Activated T-cell treated with anti-CD3 and anti-CD28 coated beads, Interleukin-2, amount 50 U/mL, for 72 hours (primary cell): ENCODE data around the gene ROR1. TPM values are rescaled to one million over a fixed set of nuclear protein-coding genes. Genes with fewer than 3 reads are reported as not detected.

Experiments used
- ATAC-seq, 2 donors: fragments of 150-1000 bp; cut with Tn5 transposase; replicated peaks in 1 of 2; 2 replicates each; pipeline ENCODE4 v1.10.0; 2021; ENCODE audit warnings: moderate library complexity in 2 of 2, mild to moderate bottlenecking in 1 of 2
- DNase-seq, 2 donors: peaks; one replicate each; pipeline ENCODE4 v3.0.0; 2021 to 2022; ENCODE audit warnings: mixed read lengths in 1 of 2
- H3K27ac Mint-ChIP-seq: one replicate; pipeline ENCODE4 v1.8.0; 2022; ENCODE audit warnings: mild to moderate bottlenecking, moderate library complexity, mixed read lengths
- H3K27me3 Mint-ChIP-seq: one replicate; pipeline ENCODE4 v1.8.0; 2022; ENCODE audit warnings: low read depth, mixed read lengths
- H3K36me3 Mint-ChIP-seq, 2 donors: one replicate each; pipeline ENCODE4 v1.8.0; 2022; ENCODE audit warnings: mixed read lengths in 2 of 2, mild to moderate bottlenecking in 1 of 2; ENCODE audit not compliant: insufficient read depth in 2 of 2
- H3K4me1 Mint-ChIP-seq: one replicate; pipeline ENCODE4 v1.8.0; 2022; ENCODE audit warnings: low read depth, mixed read lengths
- H3K4me3 Mint-ChIP-seq, 2 donors: one replicate each; pipeline ENCODE4 v1.8.0; 2022; ENCODE audit warnings: mild to moderate bottlenecking in 2 of 2, mixed read lengths in 2 of 2, moderate library complexity in 2 of 2
- H3K9me3 Mint-ChIP-seq, 2 donors: one replicate each; pipeline ENCODE4 v1.8.0; 2022; ENCODE audit warnings: mixed read lengths in 2 of 2
- total RNA-seq, 2 donors: library from RNA; stranded (reverse); gene quantifications; one replicate each; pipeline ENCODE4 v1.2.3, GENCODE V29; 2022

The ROR1 gene
- total RNA-seq, 2 donors from 2014 or later: 0.19 TPM; not detected in 1

GRCh38 chr1:63946866-63947491 is 173.2 kb downstream of the ROR1 start:
- H3K27ac Mint-ChIP-seq: no peak overlapping the region
- no peak for DNase-seq
- H3K4me1 Mint-ChIP-seq: no peaks in the 10 kb centered on the region
- H3K27me3 Mint-ChIP-seq: peaks cover 8% of the 10 kb centered on the region
- ATAC-seq: no peak
- no peaks in the 10 kb centered on the region for H3K36me3 Mint-ChIP-seq
- no peak overlapping the region for H3K4me3 Mint-ChIP-seq
- no peaks in the 10 kb centered on the region for H3K9me3 Mint-ChIP-seq

GRCh38 chr1:63947904-63948303 is 174.1 kb downstream of the ROR1 start:
- Mint-ChIP-seq H3K9me3 (no peaks in the 10 kb centered on the region), H3K4me3 (no peak overlapping the region), H3K27me3 (no peaks in the 10 kb centered on the region), H3K27ac (no peak overlapping the region), H3K4me1 (no peaks in the 10 kb centered on the region), H3K36me3 (no peaks in the 10 kb centered on the region)
- ATAC-seq (no peak), DNase-seq (no peak)

DNA sequence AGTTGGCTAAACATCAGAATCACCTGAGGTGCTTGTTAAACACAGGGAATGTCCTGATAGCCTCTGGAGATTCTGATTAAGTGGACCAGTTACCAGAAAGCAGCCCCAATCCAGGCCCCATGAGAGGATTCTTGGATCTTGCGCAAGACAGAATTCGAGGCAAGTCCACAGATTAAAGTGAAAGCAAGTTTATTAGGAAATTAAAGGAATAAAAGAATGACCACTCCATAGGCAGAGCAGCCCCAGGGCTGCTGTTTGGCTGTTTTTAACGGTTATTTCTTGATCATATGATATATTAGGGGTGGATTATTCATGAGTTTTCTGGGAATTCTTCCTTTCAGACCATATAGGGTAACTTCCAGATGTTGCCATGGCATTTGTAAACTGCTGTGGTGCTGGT is 176.2 kb downstream of the ROR1 start:
- ATAC-seq: no peak
- DNase-seq: no peak
- no peak overlapping the region for H3K4me3 Mint-ChIP-seq
- H3K27ac Mint-ChIP-seq: no peak overlapping the region
- H3K4me1 Mint-ChIP-seq: no peaks in the 10 kb centered on the region
- H3K36me3 Mint-ChIP-seq: peaks cover 0 to 4% of the 10 kb centered on the region in 2 donors
- H3K9me3 Mint-ChIP-seq: peaks cover 2 to 7% of the 10 kb centered on the region in 2 donors
- no peaks in the 10 kb centered on the region for H3K27me3 Mint-ChIP-seq

DNA sequence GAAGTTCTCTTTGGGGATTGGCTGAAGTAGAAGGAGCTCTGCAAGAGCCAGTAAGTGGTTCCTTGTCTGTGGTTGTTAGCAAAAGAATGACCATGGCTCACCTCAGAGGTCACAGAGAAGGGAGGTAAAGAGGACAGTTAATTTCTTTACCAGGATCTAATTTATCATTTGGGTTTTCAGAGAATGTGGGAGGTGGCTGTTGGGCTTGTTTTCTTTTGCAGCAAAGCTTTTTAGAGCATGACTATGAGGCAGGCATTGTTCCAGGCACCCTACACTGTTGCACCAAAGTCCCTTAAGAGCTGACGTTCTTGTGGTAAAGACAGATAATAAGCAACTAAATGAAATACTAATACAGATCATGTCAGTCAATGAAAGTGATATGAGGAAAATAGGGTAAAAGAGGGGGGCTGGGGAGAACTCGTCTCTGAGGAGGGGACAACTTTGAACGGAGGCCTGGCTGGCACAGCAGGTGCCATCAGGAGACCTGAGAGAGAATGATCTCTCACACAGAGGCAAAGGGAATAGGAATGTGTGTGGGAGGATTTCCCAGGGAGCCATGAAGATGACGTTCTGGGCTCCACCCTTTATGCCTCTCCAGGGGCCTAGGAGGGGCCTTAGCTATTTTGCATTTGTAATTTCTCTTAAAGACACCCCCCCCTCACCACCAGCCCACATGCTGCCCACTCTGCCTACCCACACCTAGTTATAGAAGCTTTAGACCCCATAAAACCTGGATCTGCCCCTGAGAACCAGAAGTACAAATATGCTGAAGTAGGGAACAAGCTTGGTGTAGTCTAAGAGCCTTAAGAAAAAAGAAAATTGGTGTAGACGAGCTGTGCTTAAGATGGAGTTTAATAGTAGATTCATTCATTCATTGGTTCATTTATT is 177.5 kb downstream of the ROR1 start:
- peaks cover 0 to 4% of the 10 kb centered on the region in 2 donors for H3K36me3 Mint-ChIP-seq
- H3K27me3 Mint-ChIP-seq: peaks cover 8% of the 10 kb centered on the region
- no peaks in the 10 kb centered on the region for H3K4me1 Mint-ChIP-seq
- no peak overlapping the region for H3K4me3 Mint-ChIP-seq
- H3K27ac Mint-ChIP-seq: no peak overlapping the region
- DNase-seq (no peak), ATAC-seq (no peak)
- peaks cover 2 to 7% of the 10 kb centered on the region in 2 donors for H3K9me3 Mint-ChIP-seq

DNA sequence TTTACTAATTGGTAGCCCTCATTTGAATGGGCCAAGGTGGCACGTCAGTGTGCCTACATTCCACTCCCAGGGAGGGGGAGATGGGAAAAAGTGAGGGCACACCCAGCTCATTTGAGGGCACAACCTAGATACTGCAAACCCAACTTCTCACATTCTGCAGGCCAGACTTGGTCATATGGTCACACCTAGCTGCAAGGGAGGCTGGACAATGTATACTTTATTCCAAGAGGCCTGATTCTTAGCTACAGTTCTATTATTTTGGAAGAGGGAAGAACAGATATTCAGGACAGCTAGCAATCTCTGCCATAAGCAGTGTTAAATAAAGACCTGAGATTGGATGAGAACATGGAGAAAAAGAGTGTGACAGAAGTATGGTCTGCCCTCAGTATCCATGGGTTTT is 180.4 kb downstream of the ROR1 start:
- Mint-ChIP-seq H3K9me3 (peaks cover 7 to 11% of the 10 kb centered on the region in 2 donors), H3K4me3 (no peak overlapping the region), H3K27me3 (peaks cover 8% of the 10 kb centered on the region), H3K36me3 (peaks cover 0 to 4% of the 10 kb centered on the region in 2 donors), H3K4me1 (no peaks in the 10 kb centered on the region), H3K27ac (no peak overlapping the region)
- DNase-seq (no peak), ATAC-seq (no peak)

- peaks cover 10 to 11% of the 10 kb centered on the region in 2 donors for H3K9me3 Mint-ChIP-seq
These were observed 181.7 kb downstream of the ROR1 start for GRCh38 chr1:63955370-63956145.

DNA sequence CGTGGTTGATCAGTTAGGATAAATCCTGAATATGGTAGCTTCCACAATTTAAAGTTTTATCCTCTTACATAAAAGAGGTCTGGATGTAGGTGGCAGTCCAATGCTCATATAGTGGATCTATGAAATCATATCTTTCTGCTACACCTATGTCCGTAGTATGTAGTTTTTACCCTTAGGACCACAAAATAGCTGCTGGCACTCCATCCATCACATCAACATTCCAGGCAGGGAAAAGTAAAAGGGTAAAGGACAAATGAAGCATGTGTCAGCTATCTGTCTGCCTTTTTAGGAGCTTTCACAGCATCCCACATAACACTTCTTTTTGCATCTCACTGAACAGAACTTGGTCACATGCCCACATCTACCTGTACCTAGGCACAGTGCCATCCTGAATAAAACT is 184.7 kb downstream of the ROR1 start:
- H3K27me3 Mint-ChIP-seq: peaks cover 18% of the 10 kb centered on the region
- no peaks in the 10 kb centered on the region for H3K4me1 Mint-ChIP-seq
- DNase-seq (no peak), ATAC-seq (no peak)
- peaks cover 9 to 10% of the 10 kb centered on the region in 2 donors for H3K9me3 Mint-ChIP-seq
- no peak overlapping the region for H3K4me3 Mint-ChIP-seq
- no peak overlapping the region for H3K27ac Mint-ChIP-seq
- peaks cover 3% of the 10 kb centered on the region in 2 donors for H3K36me3 Mint-ChIP-seq

More at GRCh38 chr1:63955370-63956145, 181.7 kb downstream of the ROR1 start:
- H3K4me3 Mint-ChIP-seq: no peak overlapping the region
- no peaks in the 10 kb centered on the region for H3K4me1 Mint-ChIP-seq
- H3K27me3 Mint-ChIP-seq: peaks cover 13% of the 10 kb centered on the region
- ATAC-seq: no peak
- peaks cover 3 to 4% of the 10 kb centered on the region in 2 donors for H3K36me3 Mint-ChIP-seq
- no peak overlapping the region for H3K27ac Mint-ChIP-seq
- no peak for DNase-seq

GRCh38 chr1:63960326-63960725 is 186.5 kb downstream of the ROR1 start:
- DNase-seq (no peak), ATAC-seq (no peak)
- H3K27ac Mint-ChIP-seq: peak overlapping the region; percentile 34
- no peaks in the 10 kb centered on the region for H3K4me1 Mint-ChIP-seq
- H3K27me3 Mint-ChIP-seq: peaks cover 18% of the 10 kb centered on the region
- peaks cover 0 to 3% of the 10 kb centered on the region in 2 donors for H3K36me3 Mint-ChIP-seq
- H3K9me3 Mint-ChIP-seq: peaks cover 3 to 8% of the 10 kb centered on the region in 2 donors
- no peak overlapping the region for H3K4me3 Mint-ChIP-seq

DNA sequence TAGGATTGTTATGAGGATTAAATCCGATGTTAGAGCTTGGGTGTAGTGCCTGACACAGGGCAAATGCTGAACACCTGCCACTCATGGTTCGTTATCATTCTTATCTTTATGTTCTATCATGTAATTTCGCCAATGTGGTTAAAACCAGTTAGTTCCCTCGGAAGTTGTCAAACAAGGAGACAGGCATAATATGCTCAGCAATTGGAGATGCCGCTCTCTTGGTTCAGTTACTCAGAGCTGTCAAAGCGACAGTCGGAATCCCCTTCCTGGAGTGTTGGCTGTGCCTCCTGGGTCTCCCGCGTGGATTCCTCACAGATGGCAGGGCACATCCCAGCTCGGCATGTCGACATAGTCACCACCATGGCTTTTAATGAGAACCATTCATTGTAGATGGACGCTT is 192.2 kb downstream of the ROR1 start:
- no peak for DNase-seq
- Mint-ChIP-seq H3K36me3 (no peaks in the 10 kb centered on the region), H3K4me3 (no peak overlapping the region), H3K27ac (no peak overlapping the region), H3K27me3 (peaks cover 25% of the 10 kb centered on the region), H3K4me1 (peaks cover 9% of the 10 kb centered on the region), H3K9me3 (no peaks in the 10 kb centered on the region)
- ATAC-seq: no peak

DNA sequence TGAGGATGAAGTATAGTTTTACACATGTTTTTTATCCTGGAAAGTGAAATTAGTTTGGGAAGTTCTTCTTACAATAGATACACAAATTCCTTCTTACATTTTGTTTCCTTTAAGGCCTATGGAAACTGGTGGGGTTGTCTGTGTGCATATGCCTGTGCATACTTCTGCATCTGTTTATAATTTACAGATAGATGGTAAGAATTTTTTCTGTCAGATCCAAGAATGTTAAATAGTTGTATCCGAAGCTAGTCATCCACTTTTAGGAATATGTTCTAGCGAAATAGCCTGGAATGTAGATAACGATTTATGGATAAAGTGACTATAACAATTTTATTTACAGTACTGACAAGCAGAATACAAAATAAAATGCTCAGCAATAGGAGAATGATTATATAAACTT is 194.1 kb downstream of the ROR1 start:
- DNase-seq: no peak
- Mint-ChIP-seq H3K4me3 (no peak overlapping the region), H3K36me3 (no peaks in the 10 kb centered on the region), H3K27ac (no peak overlapping the region), H3K27me3 (peaks cover 19% of the 10 kb centered on the region), H3K4me1 (peaks cover 9% of the 10 kb centered on the region), H3K9me3 (no peaks in the 10 kb centered on the region)
- no peak for ATAC-seq

- Mint-ChIP-seq H3K4me1 (peaks cover 9% of the 10 kb centered on the region), H3K27me3 (peaks cover 19% of the 10 kb centered on the region), H3K36me3 (no peaks in the 10 kb centered on the region), H3K9me3 (no peaks in the 10 kb centered on the region), H3K27ac (no peak overlapping the region), H3K4me3 (no peak overlapping the region)
- DNase-seq (no peak), ATAC-seq (no peak)
These were observed 195.0 kb downstream of the ROR1 start for GRCh38 chr1:63968663-63969440.

- no peak for DNase-seq
- no peaks in the 10 kb centered on the region for H3K9me3 Mint-ChIP-seq
- H3K4me3 Mint-ChIP-seq: no peak overlapping the region
- peaks cover 9% of the 10 kb centered on the region for H3K4me1 Mint-ChIP-seq
- H3K36me3 Mint-ChIP-seq: no peaks in the 10 kb centered on the region
- peaks cover 19% of the 10 kb centered on the region for H3K27me3 Mint-ChIP-seq
- no peak overlapping the region for H3K27ac Mint-ChIP-seq
- ATAC-seq: no peak
These were observed 195.7 kb downstream of the ROR1 start for GRCh38 chr1:63969441-63969901.
